Neural cell (in vitro differentiated cells): Measurements from ENCODE around the gene SEMA6A.

Source experiments
- EP300 ChIP-seq: fragments of 450-650 bp; conservative IDR thresholded peaks from 2 replicates; pipeline ENCODE4 v1.6.1; 2014; ENCODE audit warnings: antibody characterized with exemption, mild to moderate bottlenecking, moderate library complexity; ENCODE audit not compliant: poor library complexity, severe bottlenecking
- EZH2 ChIP-seq: fragments of 200-600, 300-800 bp; shearing (Covaris generic), sonication (generic); IDR thresholded peaks from 2 replicates; pipeline ENCODE4 v1.6.1; 2014; ENCODE audit warnings: antibody characterized with exemption, low read length, borderline replicate concordance, mild to moderate bottlenecking; ENCODE audit not compliant: insufficient read depth, poor library complexity, severe bottlenecking
- POLR2AphosphoS5 ChIP-seq: IDR thresholded peaks from 2 replicates; pipeline ENCODE4 v1.6.1; 2012
- RAD21 ChIP-seq: fragments of 450-650 bp; conservative IDR thresholded peaks from 2 replicates; pipeline ENCODE4 v1.6.1; 2014; ENCODE audit warnings: antibody characterized with exemption, mild to moderate bottlenecking, moderate library complexity
- REST ChIP-seq: IDR thresholded peaks from 2 replicates; pipeline ENCODE4 v1.6.1; 2012; ENCODE audit warnings: borderline replicate concordance
- SMC3 ChIP-seq: fragments of 450-650 bp; conservative IDR thresholded peaks from 2 replicates; pipeline ENCODE4 v1.6.1; 2014; ENCODE audit warnings: antibody characterized with exemption, mild to moderate bottlenecking, moderate library complexity; ENCODE audit not compliant: poor library complexity
- TAF1 ChIP-seq: IDR thresholded peaks from 2 replicates; pipeline ENCODE4 v1.6.1; 2012; ENCODE audit warnings: low read depth
- TF ChIP-seq, protein P1 (sequence below): fragments of 450-650 bp; IDR thresholded peaks from 2 replicates; pipeline ENCODE4 v1.5.1; 2014; ENCODE audit warnings: antibody characterized with exemption, mild to moderate bottlenecking, moderate library complexity; ENCODE audit not compliant: poor library complexity, severe bottlenecking

DNA sequence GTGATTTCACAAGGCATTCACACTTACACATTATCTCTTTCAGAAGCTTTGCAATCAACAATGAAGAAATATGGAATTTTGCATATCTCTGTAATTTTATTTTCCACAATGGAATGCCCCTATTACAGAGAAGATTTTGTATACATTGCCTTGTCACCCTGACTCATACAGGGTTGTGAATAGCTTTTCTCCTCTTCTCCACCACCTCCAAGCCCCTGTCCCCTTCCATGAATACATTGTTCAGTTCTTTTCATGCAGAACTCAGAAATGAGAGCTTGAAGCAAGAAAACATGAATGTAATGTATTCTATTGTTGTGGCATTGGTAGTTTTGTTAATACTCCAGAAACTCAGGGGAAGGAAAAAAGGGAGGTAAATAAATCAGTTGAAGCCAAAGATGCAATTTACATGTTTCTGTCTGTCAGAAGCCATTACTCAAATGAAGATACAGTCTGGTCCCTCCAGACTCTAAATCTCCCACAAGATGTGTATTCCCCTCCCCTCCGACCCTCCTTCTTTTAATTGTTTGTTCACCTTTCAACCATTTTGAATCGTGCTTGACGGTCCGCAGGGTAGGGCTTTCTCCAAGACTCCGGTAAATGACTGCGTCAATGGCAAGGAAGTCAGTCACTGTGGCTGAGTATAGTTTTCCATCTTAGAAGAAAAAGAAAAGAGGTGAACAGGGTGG is 86.1 kb downstream of the SEMA6A start:
- TF ChIP-seq, protein P1, sequence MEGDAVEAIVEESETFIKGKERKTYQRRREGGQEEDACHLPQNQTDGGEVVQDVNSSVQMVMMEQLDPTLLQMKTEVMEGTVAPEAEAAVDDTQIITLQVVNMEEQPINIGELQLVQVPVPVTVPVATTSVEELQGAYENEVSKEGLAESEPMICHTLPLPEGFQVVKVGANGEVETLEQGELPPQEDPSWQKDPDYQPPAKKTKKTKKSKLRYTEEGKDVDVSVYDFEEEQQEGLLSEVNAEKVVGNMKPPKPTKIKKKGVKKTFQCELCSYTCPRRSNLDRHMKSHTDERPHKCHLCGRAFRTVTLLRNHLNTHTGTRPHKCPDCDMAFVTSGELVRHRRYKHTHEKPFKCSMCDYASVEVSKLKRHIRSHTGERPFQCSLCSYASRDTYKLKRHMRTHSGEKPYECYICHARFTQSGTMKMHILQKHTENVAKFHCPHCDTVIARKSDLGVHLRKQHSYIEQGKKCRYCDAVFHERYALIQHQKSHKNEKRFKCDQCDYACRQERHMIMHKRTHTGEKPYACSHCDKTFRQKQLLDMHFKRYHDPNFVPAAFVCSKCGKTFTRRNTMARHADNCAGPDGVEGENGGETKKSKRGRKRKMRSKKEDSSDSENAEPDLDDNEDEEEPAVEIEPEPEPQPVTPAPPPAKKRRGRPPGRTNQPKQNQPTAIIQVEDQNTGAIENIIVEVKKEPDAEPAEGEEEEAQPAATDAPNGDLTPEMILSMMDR, result no peak
- TF ChIP-seq TAF1 (no peak), EP300 (no peak), REST (no peak), RAD21 (no peak), EZH2 (no peak), POLR2AphosphoS5 (no peak), SMC3 (no peak)
